ENCODE results near the gene SORCS2. TPM values are rescaled to one million over a fixed set of nuclear protein-coding genes. Genes with fewer than 3 reads are reported as not detected.

Gene SORCS2
- total and polyA plus RNA-seq, 2 of the 4 experiments (the other 2 are of a cell fraction): 0.36 to 0.62 TPM

GRCh38 chr4:7693711-7694110 is 501.4 kb downstream of the SORCS2 start:
- POLR2A ChIA-PET (ENCODE audit: unreplicated experiment): no interaction called here
- no peak overlapping the region for H3K56ac ChIP-seq (ENCODE audit: extremely low read depth, insufficient read depth, low read length)
- H4K20me1 ChIP-seq (ENCODE audit: insufficient read depth, low read length): no peaks in the 10 kb centered on the region
- H3K4me3 ChIP-seq (ENCODE audit: insufficient read depth, low read depth, low read length): no peak overlapping the region
- 100% methylated on average over 1 of the region's 12 CpGs; no CpG with 5 or more reads in 1 of the 2 experiments for WGBS, 2 experiments (ENCODE audit: extremely low coverage in 2 of 2, insufficient read length in 1 of 2)
- no peak overlapping the region for H2AFZ ChIP-seq (replicated peaks; ENCODE audit: low read length, poor library complexity)
- no peak overlapping the region for H2BK5ac ChIP-seq (ENCODE audit: low read depth, low read length, poor library complexity, severe bottlenecking)
- intact Hi-C loops (cut with micrococcal nuclease): no loop called here
- no peak overlapping the region for H3K27ac ChIP-seq (ENCODE audit: insufficient read depth, low read length)
- no peak for TF ChIP-seq SMC3 (IDR thresholded peaks at IDR 0.05; ENCODE audit: low read depth, low read length)
- H4K91ac ChIP-seq (ENCODE audit: insufficient read depth, low read depth, low read length): no peak overlapping the region
- H3K4ac ChIP-seq (ENCODE audit: low read depth, low read length): no peak overlapping the region
- H2BK120ac ChIP-seq (ENCODE audit: low read depth, low read length): no peak overlapping the region
- no peak overlapping the region for H2BK20ac ChIP-seq (ENCODE audit: low read depth, low read length)
- H3K14ac ChIP-seq (replicated peaks; ENCODE audit: low read depth, low read length): no peak overlapping the region
- H3K9ac ChIP-seq (ENCODE audit: low read depth, low read length): no peak overlapping the region
- H3K23ac ChIP-seq (ENCODE audit: low read depth, low read length): no peak overlapping the region
- no peak overlapping the region for H3K18ac ChIP-seq (ENCODE audit: low read depth, low read length)
- dilution Hi-C loops (cut with HindIII; ENCODE audit: low sequenced_read_pairs, unreplicated experiment): no loop called here
- in situ Hi-C loops (cut with MboI; ENCODE audit: low sequenced_read_pairs): no loop called here
- H3K9me1 ChIP-seq (ENCODE audit: insufficient read depth, low read length): no peaks in the 10 kb centered on the region
- no peaks in the 10 kb centered on the region for H3K36me3 ChIP-seq (ENCODE audit: control insufficient read depth, insufficient read depth, low read length)
- no peak overlapping the region for H3K4me2 ChIP-seq (ENCODE audit: low read depth, low read length)
- ATAC-seq (ENCODE audit: low read depth) (no peak), DNase-seq (no peak)
- H4K8ac ChIP-seq (ENCODE audit: low read depth in 2 of 2, low read length in 2 of 2): no peak overlapping the region
- peaks cover 2% of the 10 kb centered on the region; the same call in 1 of the 2 replicates for H3K4me1 ChIP-seq (ENCODE audit: control insufficient read depth, insufficient read depth, low read length)
- H3K27me3 ChIP-seq (ENCODE audit: control insufficient read depth, insufficient read depth, low read length): peaks cover 37% of the 10 kb centered on the region
- no peaks in the 10 kb centered on the region; the same call in 1 of the 2 replicates for H3K9me3 ChIP-seq (ENCODE audit: control insufficient read depth, insufficient read depth, low read length)
- no peak overlapping the region for H2BK15ac ChIP-seq (ENCODE audit: low read depth, low read length)
- no peak overlapping the region for H4K5ac ChIP-seq (ENCODE audit: low read depth, low read length)
- H2AK5ac ChIP-seq (ENCODE audit: low read depth, low read length): no peak overlapping the region
- no peak overlapping the region for H2AK9ac ChIP-seq (replicated peaks; ENCODE audit: low read depth, low read length, poor library complexity)
- no TSS peak for BruUV-seq (replicated peaks)
- H3K79me1 ChIP-seq (ENCODE audit: low read depth in 1 of 2, low read length in 2 of 2): no peaks in the 10 kb centered on the region
- CTCF ChIA-PET: no interaction called here
